IMR-90 (cell line): ENCODE results near the gene TDP2. TPM values are rescaled to one million over a fixed set of nuclear protein-coding genes. Genes with fewer than 3 reads are reported as not detected.
A peak's percentile ranks its signal among the peaks of the same experiment; 100 is the strongest.

Experiments used
- ATAC-seq: fragments of 200-7000 bp; cut with Tn5 transposase; 2 replicates; pipeline ENCODE4 v1.9.1; 2020; ENCODE audit warnings: low read depth, mild to moderate bottlenecking, moderate library complexity
- BruUV-seq: library from RNA; stranded (reverse); fragments of 400-500 nt; replicated peaks from 2 replicates; lab custom pipeline; 2021; lab: Mats Ljungman, UMichigan
- CTCF ChIA-PET: fragments of 300-600 bp; formaldehyde crosslinking; extraction: SDS; loops from one replicate; lab custom pipeline; 2021; ENCODE audit warnings: antibody characterized with exemption; lab: Yijun Ruan, JAX
- POLR2A ChIA-PET: fragments of 300-600 bp; sonication (Branson Sonifier 250); formaldehyde crosslinking; loops from one replicate; lab custom pipeline; 2022; ENCODE audit warnings: antibody characterized with exemption; ENCODE audit not compliant: unreplicated experiment; lab: Charles Lee
- DNase-seq: peaks from one replicate; pipeline ENCODE4 v3.0.0; 2013
- H2AFZ ChIP-seq: replicated peaks from 2 replicates; pipeline ENCODE3; 2013; ENCODE audit warnings: low read length, mild to moderate bottlenecking; ENCODE audit not compliant: poor library complexity
- H2AK5ac ChIP-seq: 2 replicates; pipeline ENCODE4 v1.6.1; 2013; ENCODE audit warnings: low read depth, low read length, inconsistent platforms
- H2AK9ac ChIP-seq: replicated peaks from 2 replicates; pipeline ENCODE3; 2013; ENCODE audit warnings: mild to moderate bottlenecking, low read depth, low read length, moderate library complexity; ENCODE audit not compliant: poor library complexity
- H2BK120ac ChIP-seq: 2 replicates; pipeline ENCODE4 v1.6.1; 2013; ENCODE audit warnings: low read depth, low read length, inconsistent platforms
- H2BK15ac ChIP-seq: 3 replicates; pipeline ENCODE4 v1.6.1; 2013; ENCODE audit warnings: low read depth, low read length, inconsistent platforms
- H2BK20ac ChIP-seq: 2 replicates; pipeline ENCODE4 v1.6.1; 2013; ENCODE audit warnings: low read depth, mild to moderate bottlenecking, inconsistent platforms, low read length, moderate library complexity
- H2BK5ac ChIP-seq: 2 replicates; pipeline ENCODE4 v1.6.1; 2013; ENCODE audit warnings: mild to moderate bottlenecking, low read depth, low read length, inconsistent platforms; ENCODE audit not compliant: poor library complexity, severe bottlenecking
- H3K14ac ChIP-seq: replicated peaks from 2 replicates; pipeline ENCODE4 v1.6.1; 2013; ENCODE audit warnings: low read depth, low read length, inconsistent platforms
- H3K18ac ChIP-seq: 2 replicates; pipeline ENCODE4 v1.6.1; 2013; ENCODE audit warnings: low read depth, low read length, control low read depth
- H3K23ac ChIP-seq: 2 replicates; pipeline ENCODE4 v1.6.1; 2013; ENCODE audit warnings: low read depth, low read length, inconsistent platforms
- H3K27ac ChIP-seq: 2 replicates; pipeline ENCODE4 v1.5.1; 2013; ENCODE audit warnings: mild to moderate bottlenecking, control low read depth, low read length; ENCODE audit not compliant: insufficient read depth
- H3K27me3 ChIP-seq: 2 replicates; pipeline ENCODE4 v1.6.1; 2013; ENCODE audit warnings: low read length; ENCODE audit not compliant: control insufficient read depth, insufficient read depth
- H3K36me3 ChIP-seq: 2 replicates; pipeline ENCODE4 v1.6.1; 2013; ENCODE audit warnings: low read length, mixed read lengths; ENCODE audit not compliant: control insufficient read depth, insufficient read depth
- H3K4ac ChIP-seq: 2 replicates; pipeline ENCODE4 v1.6.1; 2013; ENCODE audit warnings: low read depth, low read length, inconsistent platforms
- H3K4me1 ChIP-seq: 2 replicates; pipeline ENCODE4 v1.6.1; 2013; ENCODE audit warnings: low read length, mixed read lengths; ENCODE audit not compliant: control insufficient read depth, insufficient read depth
- H3K4me2 ChIP-seq: 2 replicates; pipeline ENCODE4 v1.6.1; 2013; ENCODE audit warnings: low read depth, mild to moderate bottlenecking, control low read depth, low read length, moderate library complexity
- H3K4me3 ChIP-seq: 2 replicates; pipeline ENCODE4 v1.5.1; 2013; ENCODE audit warnings: low read depth, mild to moderate bottlenecking, control low read depth, low read length, moderate library complexity; ENCODE audit not compliant: insufficient read depth
- H3K56ac ChIP-seq: 2 replicates; pipeline ENCODE4 v1.6.1; 2013; ENCODE audit warnings: low read length, inconsistent platforms; ENCODE audit not compliant: insufficient read depth; ENCODE audit errors: extremely low read depth
- H3K79me1 ChIP-seq, 2 experiments: 2 replicates each; pipeline ENCODE4 v1.6.1; 2013; ENCODE audit warnings: low read length in 2 of 2, inconsistent platforms in 1 of 2, low read depth in 1 of 2
- H3K9ac ChIP-seq: 2 replicates; pipeline ENCODE4 v1.6.1; 2013; ENCODE audit warnings: low read depth, low read length, control low read depth
- H3K9me1 ChIP-seq: 2 replicates; pipeline ENCODE4 v1.6.1; 2013; ENCODE audit warnings: low read length, inconsistent platforms; ENCODE audit not compliant: insufficient read depth
- H3K9me3 ChIP-seq: 2 replicates; pipeline ENCODE4 v1.6.1; 2013; ENCODE audit warnings: low read length; ENCODE audit not compliant: control insufficient read depth, insufficient read depth
- H4K20me1 ChIP-seq: 2 replicates; pipeline ENCODE4 v1.6.1; 2013; ENCODE audit warnings: low read length, inconsistent platforms; ENCODE audit not compliant: insufficient read depth
- H4K5ac ChIP-seq: 2 replicates; pipeline ENCODE4 v1.6.1; 2013; ENCODE audit warnings: mild to moderate bottlenecking, low read depth, low read length, control low read depth
- H4K8ac ChIP-seq, 2 experiments: 2 replicates each; pipeline ENCODE4 v1.6.1; 2013; ENCODE audit warnings: low read depth in 2 of 2, low read length in 2 of 2, control low read depth in 1 of 2, inconsistent platforms in 1 of 2
- H4K91ac ChIP-seq: 2 replicates; pipeline ENCODE4 v1.6.1; 2013; ENCODE audit warnings: low read depth, low read length, inconsistent platforms; ENCODE audit not compliant: insufficient read depth
- BHLHE40 ChIP-seq: fragments of 150-350 bp; IDR thresholded peaks from 2 replicates; pipeline ENCODE4 v1.6.1; 2016; ENCODE audit warnings: mild to moderate bottlenecking, low read depth, low read length
- CEBPB ChIP-seq: IDR thresholded peaks from 2 replicates; pipeline ENCODE4 v1.6.1; 2012; ENCODE audit warnings: low read depth, low read length, improper control_type of control experiment
- CHD1 ChIP-seq: IDR thresholded peaks from 2 replicates; pipeline ENCODE4 v1.6.1; 2012; ENCODE audit warnings: low read depth, low read length, improper control_type of control experiment
- FOS ChIP-seq: fragments of 150-350 bp; IDR thresholded peaks from 2 replicates; pipeline ENCODE4 v1.6.1; 2016; ENCODE audit warnings: low read depth, low read length
- MAFK ChIP-seq: IDR thresholded peaks from 2 replicates; pipeline ENCODE4 v1.6.1; 2012; ENCODE audit warnings: low read depth, low read length, improper control_type of control experiment
- MAZ ChIP-seq: IDR thresholded peaks from 2 replicates; pipeline ENCODE4 v1.6.1; 2012; ENCODE audit warnings: low read depth, mild to moderate bottlenecking, low read length, improper control_type of control experiment, moderate library complexity, borderline replicate concordance
- MXI1 ChIP-seq: IDR thresholded peaks from 2 replicates; pipeline ENCODE4 v1.6.1; 2012; ENCODE audit warnings: low read depth, mild to moderate bottlenecking, low read length, moderate library complexity, borderline replicate concordance
- NFE2L2 ChIP-seq: fragments of 150-350 bp; IDR thresholded peaks from 2 replicates; pipeline ENCODE4 v1.6.1; 2016; ENCODE audit warnings: low read depth, mild to moderate bottlenecking, low read length
- POLR2A ChIP-seq: IDR thresholded peaks from 2 replicates; pipeline ENCODE4 v1.6.1; 2012; ENCODE audit warnings: mild to moderate bottlenecking, low read depth, low read length
- RAD21 ChIP-seq: IDR thresholded peaks from 2 replicates; pipeline ENCODE4 v1.6.1; 2012; ENCODE audit warnings: low read length, improper control_type of control experiment
- RCOR1 ChIP-seq: IDR thresholded peaks from 2 replicates; pipeline ENCODE4 v1.6.1; 2012; ENCODE audit warnings: mild to moderate bottlenecking, low read length, improper control_type of control experiment; ENCODE audit not compliant: insufficient replicate concordance
- RFX5 ChIP-seq: IDR thresholded peaks from 2 replicates; pipeline ENCODE4 v1.8.0; 2012; ENCODE audit warnings: low read depth, mild to moderate bottlenecking, low read length, moderate library complexity
- SMC3 ChIP-seq: fragments of 150-350 bp; IDR thresholded peaks from 2 replicates; pipeline ENCODE4 v1.6.1; 2016; ENCODE audit warnings: low read depth, mild to moderate bottlenecking, antibody characterized with exemption, low read length, moderate library complexity
- WGBS, 2 experiments: methylation state at CpG; one replicate each; pipeline versions ENCODE4 v1.1.5 to v1.1.7; 2013; ENCODE audit warnings: missing lambda C conversion rate in 2 of 2; ENCODE audit not compliant: insufficient read length in 1 of 2; ENCODE audit errors: extremely low coverage in 2 of 2; 5-methylcytosine and 5-hydroxymethylcytosine counted together
- dilution Hi-C: fragments of 300-500 bp; cut with HindIII; formaldehyde crosslinking; loops from one replicate; pipeline ENCODE4 v1.14.3; 2018; ENCODE audit warnings: low sequenced_read_pairs; ENCODE audit not compliant: unreplicated experiment
- in situ Hi-C: fragments of 300-500 bp; cut with MboI; formaldehyde crosslinking; loops from 3 replicates; pipeline ENCODE4 v1.14.3; 2019; ENCODE audit warnings: low sequenced_read_pairs, inconsistent platforms, mixed read lengths
- intact Hi-C: fragments of 100-400 bp; cut with micrococcal nuclease; formaldehyde crosslinking; loops from 2 replicates; pipeline ENCODE4 v1.10.0; 2022
- polyA plus RNA-seq, 3 experiments: library from polyadenylated mRNA; depleted of rRNA; stranded (reverse); fragments of >200 nt; gene quantifications; 2 replicates each; pipeline ENCODE4 v1.2.3, GENCODE V29; 2012; ENCODE audit warnings: low replicate concordance in 1 of 3
- total RNA-seq: library from RNA; depleted of rRNA; stranded (reverse); fragments of >200 nt; gene quantifications from 2 replicates; pipeline ENCODE4 v1.2.3, GENCODE V29; 2012
- TF ChIP-seq, protein P1 (sequence below): fragments of 150-350 bp; IDR thresholded peaks from 2 replicates; pipeline ENCODE4 v1.6.1; 2017; ENCODE audit warnings: mild to moderate bottlenecking, antibody characterized with exemption, low read length, low read depth
- TF ChIP-seq, protein P2 (sequence below): conservative IDR thresholded peaks from 2 replicates; pipeline ENCODE4 v1.5.1; 2012; ENCODE audit warnings: mild to moderate bottlenecking, low read depth, low read length, improper control_type of control experiment
- TF ChIP-seq, protein P3 (sequence below): fragments of 150-350 bp; IDR thresholded peaks from 2 replicates; pipeline ENCODE4 v1.6.1; 2016; ENCODE audit warnings: low read depth, mild to moderate bottlenecking, low read length, moderate library complexity, borderline replicate concordance

TDP2 gene
- total and polyA plus RNA-seq, 2 of the 4 experiments (the other 2 are of a cell fraction) = 13.6 to 22.8 TPM

DNA sequence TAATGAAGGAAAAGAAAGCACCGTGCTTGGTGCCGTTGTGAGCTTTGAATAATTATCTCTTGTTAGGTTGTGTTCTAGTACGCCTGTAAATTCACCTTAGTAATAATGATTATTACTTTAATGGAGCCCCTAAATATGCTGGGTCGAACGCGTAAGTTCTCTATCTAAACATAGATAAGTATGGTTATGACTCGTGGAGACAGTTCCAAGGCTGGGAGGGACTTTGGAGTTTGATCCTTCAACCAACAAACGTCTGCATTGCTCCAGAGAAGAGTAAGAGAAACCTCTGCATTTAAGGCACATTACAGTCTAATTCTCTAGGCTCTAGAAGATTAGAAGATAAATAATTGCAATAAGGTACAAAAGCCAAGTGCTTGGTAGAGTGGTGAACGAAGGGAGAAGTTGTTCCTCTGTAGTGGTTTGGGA is 692 bp upstream of the TDP2 start:
- Histone ChIP-seq H2BK120ac (peak overlapping the region; percentile 81; the same call in 1 of the 2 replicates), H2BK5ac (peak overlapping the region; percentile 87), H2BK20ac (no peak overlapping the region; the same call in 1 of the 2 replicates), H3K4me1 (peaks cover 2% of the 10 kb centered on the region; the same call in 1 of the 2 replicates), H2BK15ac (peak overlapping the region; percentile 31; the same call in 1 of the 3 replicates), H3K9me1 (no peaks in the 10 kb centered on the region; the same call in 1 of the 2 replicates), H3K79me1 (peaks cover 16 to 48% of the 10 kb centered on the region in 2 experiments; a peak in 3 of 4 replicates), H3K9me3 (no peaks in the 10 kb centered on the region), H3K4me3 (peak overlapping the region; percentile 81), H2AK9ac (peak overlapping the region; percentile 91), H3K36me3 (peaks cover 4% of the 10 kb centered on the region), H3K9ac (peak overlapping the region; percentile 82), H3K4ac (peak overlapping the region; percentile 91), H4K8ac (peak overlapping the region; percentile 89 to 93), H3K27me3 (no peaks in the 10 kb centered on the region), H2AK5ac (no peak overlapping the region), H2AFZ (peak overlapping the region; percentile 100), H3K18ac (peak overlapping the region; percentile 87; the same call in 1 of the 2 replicates), H4K5ac (peak overlapping the region; percentile 81), H3K27ac (peak overlapping the region; percentile 83), H3K56ac (peak overlapping the region; percentile 93), H3K23ac (peak overlapping the region; percentile 66), H3K4me2 (peak overlapping the region; percentile 69), H4K91ac (peak overlapping the region; percentile 91; the same call in 1 of the 2 replicates), H3K14ac (peak overlapping the region; percentile 81), H4K20me1 (no peaks in the 10 kb centered on the region)
- 20% methylated on average over 1 of the region's 9 CpGs; no CpG with 5 or more reads in 1 of the 2 experiments for WGBS, 2 experiments
- peak; percentile 23 for DNase-seq
- dilution Hi-C loops = no loop called here
- TSS peak; percentile 73 for BruUV-seq
- intact Hi-C loops = no loop called here
- ChIA-PET POLR2A (no interaction called here), CTCF (interaction anchor here (1.0 kb wide), 2 partner anchors 22 to 123 kb away, joined by 3 read pairs; no protein-coding TSS in a partner anchor)
- ATAC-seq = peak; percentile 10; the same call in 1 of the 2 replicates
- TF ChIP-seq SMC3 = no peak
- TF ChIP-seq POLR2A = no peak
- no peak for TF ChIP-seq CHD1
- TF ChIP-seq NFE2L2 = no peak
- TF ChIP-seq CEBPB = no peak
- TF ChIP-seq, protein P1, sequence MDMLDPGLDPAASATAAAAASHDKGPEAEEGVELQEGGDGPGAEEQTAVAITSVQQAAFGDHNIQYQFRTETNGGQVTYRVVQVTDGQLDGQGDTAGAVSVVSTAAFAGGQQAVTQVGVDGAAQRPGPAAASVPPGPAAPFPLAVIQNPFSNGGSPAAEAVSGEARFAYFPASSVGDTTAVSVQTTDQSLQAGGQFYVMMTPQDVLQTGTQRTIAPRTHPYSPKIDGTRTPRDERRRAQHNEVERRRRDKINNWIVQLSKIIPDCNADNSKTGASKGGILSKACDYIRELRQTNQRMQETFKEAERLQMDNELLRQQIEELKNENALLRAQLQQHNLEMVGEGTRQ = no peak
- no peak for TF ChIP-seq MAFK
- TF ChIP-seq, protein P2, sequence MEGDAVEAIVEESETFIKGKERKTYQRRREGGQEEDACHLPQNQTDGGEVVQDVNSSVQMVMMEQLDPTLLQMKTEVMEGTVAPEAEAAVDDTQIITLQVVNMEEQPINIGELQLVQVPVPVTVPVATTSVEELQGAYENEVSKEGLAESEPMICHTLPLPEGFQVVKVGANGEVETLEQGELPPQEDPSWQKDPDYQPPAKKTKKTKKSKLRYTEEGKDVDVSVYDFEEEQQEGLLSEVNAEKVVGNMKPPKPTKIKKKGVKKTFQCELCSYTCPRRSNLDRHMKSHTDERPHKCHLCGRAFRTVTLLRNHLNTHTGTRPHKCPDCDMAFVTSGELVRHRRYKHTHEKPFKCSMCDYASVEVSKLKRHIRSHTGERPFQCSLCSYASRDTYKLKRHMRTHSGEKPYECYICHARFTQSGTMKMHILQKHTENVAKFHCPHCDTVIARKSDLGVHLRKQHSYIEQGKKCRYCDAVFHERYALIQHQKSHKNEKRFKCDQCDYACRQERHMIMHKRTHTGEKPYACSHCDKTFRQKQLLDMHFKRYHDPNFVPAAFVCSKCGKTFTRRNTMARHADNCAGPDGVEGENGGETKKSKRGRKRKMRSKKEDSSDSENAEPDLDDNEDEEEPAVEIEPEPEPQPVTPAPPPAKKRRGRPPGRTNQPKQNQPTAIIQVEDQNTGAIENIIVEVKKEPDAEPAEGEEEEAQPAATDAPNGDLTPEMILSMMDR = no peak
- no peak for TF ChIP-seq MAZ
- TF ChIP-seq RCOR1 = no peak
- TF ChIP-seq BHLHE40 = no peak
- no peak for TF ChIP-seq MXI1
- no peak for TF ChIP-seq FOS
- no peak for TF ChIP-seq RAD21
- TF ChIP-seq, protein P3, sequence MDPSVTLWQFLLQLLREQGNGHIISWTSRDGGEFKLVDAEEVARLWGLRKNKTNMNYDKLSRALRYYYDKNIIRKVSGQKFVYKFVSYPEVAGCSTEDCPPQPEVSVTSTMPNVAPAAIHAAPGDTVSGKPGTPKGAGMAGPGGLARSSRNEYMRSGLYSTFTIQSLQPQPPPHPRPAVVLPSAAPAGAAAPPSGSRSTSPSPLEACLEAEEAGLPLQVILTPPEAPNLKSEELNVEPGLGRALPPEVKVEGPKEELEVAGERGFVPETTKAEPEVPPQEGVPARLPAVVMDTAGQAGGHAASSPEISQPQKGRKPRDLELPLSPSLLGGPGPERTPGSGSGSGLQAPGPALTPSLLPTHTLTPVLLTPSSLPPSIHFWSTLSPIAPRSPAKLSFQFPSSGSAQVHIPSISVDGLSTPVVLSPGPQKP = no peak
- no peak for TF ChIP-seq RFX5
- in situ Hi-C loops = no loop called here
